Inferior parietal cortex (tissue), 1 donor: Measurements from ENCODE around the gene VWA2.

Source experiments
- DNase-seq: peaks from one replicate; pipeline ENCODE4 v3.0.0-alpha.2; 2016; ENCODE audit errors: extremely low spot score

VWA2 gene

DNA sequence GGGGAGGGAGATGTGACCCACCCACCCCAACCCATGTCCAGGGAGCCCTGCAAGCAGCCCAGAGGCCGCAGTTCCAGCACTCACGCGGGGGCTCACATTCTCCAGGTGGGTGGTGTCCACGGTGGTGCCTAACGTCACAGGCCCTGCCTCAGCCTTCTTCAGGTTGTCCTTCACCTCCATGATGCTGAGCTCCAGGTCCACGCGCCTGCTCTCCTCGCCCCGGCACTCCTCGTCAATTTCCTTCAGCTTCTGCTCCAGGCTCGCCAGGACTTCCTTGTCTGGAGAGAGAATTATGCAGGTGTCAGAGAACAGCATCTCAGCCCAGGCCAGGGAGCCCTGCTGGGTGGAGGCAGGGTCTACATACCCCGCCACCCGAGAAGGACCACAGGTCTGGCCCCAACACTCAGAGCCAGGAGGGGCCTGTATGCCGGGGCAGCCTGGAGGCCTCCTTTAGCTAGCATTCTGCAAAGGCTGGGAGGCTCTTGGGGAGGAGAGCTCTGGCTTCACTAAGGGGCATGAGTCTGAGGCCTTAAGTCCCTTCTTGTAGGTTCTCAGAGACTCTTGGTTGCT is 58.2 kb downstream of the VWA2 start:
- DNase-seq, result no peak

DNA sequence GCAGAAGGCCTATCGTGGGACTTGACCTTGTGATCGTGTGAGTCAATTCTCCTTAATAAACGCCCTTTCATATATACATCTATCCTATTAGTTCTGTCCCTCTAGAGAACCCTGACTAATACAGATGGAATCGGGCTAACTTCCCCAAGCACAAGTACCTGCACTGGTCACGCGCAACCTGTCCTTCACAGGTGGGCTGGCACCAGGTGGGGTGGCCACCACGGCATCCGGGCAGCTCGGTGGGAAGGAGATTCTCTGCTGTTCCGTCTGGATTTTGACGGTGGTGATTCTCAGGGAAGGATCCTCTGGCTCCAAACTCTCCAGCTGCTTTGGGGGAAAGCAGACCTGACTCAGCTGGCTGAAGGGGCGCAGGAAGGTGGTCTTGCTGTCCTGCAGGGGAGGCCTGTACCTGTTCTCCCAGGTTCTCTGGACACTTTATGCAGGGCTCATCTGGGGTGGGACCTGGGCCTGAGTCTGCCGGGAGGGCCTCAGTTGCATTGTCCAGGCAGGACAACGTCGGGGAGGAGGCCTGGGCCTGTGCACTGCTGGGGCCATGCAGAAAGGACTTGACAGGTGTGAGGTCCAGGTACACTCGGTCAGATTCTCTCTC is 61.1 kb downstream of the VWA2 start:
- DNase-seq, result no peak

DNA sequence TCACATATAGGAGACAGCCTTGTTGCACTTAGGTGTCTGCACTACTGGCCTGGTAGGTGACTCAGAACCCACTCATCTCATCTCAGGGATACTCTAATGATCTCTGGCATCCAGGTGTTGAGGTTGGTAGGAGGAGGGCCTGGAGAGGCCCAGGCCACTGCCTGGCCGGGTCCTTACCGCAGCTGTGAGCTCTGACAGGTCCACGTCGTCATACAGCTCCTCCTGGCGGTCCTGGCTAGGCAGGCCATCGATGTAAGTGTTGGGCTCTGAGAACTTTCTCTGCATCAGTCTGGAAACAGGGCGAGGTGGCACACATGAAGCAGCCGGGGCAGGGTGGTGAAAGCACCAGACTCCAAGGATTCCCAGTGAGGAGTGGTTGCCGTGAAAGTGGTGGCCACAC is 62.1 kb downstream of the VWA2 start:
- no peak for DNase-seq

DNA sequence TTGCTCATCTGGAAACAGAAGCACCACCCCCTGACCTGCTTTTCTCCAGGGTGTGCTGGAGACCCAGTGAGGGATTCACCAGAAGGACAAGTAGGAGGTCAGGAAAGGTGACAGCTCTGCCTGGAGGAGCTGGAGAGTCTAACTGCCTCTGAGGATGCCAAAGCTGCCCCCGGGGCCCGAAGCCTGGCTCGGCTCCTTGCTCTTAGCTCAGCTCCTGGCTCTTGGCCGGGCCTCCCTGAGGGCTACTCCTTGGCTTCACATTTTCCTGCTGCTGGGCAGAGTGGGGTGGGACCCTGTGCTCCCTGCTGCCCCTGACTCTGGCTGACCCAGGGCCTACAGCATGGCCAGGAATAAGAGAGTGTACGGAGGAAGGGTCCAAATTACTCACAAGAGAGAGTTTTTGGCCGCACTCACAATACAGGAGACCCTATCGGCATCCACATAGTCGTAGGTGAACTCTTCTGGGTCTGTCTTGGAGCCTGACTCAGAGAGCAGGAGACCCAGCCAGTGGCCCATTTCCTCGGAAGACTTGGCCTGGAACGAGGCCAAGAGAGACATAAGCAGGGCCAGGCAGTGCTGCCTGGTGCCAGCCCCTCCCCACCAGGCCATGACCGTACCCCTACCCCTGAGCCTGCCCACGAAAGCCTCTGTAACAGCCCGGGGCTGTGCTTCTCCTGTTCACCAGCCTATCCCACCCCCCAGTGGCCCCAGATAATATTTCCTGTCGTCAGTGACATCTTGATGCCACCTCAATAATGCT is 63.1 kb downstream of the VWA2 start:
- no peak for DNase-seq

DNA sequence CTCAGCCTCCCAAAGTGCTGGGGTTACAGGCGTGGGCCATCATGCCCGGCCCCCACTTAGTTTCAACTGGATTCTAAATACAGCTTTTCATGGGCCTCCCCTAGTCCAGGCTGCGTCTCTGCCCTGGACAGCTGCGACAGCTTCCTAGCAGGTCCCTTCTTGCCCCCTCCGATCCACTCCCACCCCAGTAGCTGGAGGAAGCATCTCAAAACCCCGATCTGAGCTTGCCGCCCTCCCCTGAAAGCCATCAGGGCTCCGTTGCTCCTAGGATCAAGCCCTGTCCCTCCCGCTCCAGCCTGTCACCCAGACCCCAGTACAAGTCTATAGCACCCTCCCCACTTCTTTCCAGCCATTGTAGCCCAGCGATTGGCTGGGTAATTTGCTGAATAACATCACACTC is 64.5 kb downstream of the VWA2 start:
- no peak for DNase-seq

DNA sequence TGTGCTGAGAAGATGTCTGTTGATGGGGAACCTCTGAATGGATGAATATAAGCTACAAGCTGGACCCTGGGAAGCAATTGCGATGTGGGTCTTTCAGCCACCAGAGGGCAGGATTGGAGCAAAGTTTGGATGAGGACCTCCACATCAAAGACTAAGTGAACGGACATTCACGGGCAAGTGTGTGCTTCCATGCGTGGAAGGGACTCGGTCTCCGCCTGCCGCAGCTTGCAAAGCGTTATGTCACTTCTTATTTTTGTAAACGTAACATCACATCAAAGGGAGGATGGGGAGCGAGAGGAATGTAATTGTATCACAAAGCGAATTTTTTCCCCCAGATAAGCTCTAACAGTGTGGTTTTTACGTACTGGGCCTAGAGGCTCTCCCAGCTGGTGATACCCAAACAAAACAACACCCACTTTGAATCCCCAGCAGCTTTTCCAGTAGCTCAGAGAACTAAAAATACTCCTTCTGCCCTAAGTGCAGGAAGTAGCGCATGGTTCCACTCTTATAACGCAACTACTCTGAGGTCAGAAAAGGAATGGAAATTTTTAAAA is 65.0 kb downstream of the VWA2 start:
- peak; percentile 95 for DNase-seq

DNA sequence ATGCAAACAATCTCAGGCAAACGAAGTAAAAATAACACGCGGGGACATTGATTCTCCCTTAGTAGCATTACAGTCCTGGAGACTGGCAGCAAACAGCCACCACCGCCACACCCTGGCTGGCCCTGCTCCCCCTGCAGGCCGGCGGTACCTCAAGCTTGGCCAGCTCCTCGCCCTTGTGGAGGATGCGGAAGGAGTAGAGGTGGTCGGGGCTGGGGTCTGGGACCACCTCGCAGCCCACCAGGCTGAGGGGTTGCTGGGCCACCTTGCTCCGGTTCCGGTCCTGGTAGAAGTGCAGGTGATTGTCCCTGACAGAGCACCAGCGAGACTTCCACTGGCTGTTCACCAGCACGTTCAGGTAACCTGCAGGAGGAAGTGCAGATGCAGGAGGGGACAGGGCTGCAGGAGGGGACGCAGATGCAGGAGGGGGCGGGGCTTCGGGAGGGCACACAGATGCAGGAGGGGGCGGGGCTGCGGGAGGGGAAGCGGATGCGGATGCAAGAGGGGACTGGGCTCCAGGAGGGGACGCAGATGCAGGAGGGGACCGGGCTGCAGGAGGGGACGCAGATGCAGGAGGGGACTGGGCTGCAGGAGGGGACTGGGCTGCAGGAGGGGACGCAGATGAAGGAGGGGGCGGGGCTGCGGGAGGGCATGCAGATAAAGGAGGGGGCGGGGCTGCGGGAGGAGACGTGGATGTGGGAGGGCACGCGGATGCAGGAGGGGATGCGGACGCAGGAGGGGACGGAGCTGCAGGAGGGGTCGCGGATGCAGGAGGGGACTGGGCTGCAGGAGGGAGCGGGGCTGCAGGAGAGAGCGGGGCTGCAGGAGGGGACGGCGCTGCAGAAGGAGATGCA is 65.7 kb downstream of the VWA2 start:
- no peak for DNase-seq

DNA sequence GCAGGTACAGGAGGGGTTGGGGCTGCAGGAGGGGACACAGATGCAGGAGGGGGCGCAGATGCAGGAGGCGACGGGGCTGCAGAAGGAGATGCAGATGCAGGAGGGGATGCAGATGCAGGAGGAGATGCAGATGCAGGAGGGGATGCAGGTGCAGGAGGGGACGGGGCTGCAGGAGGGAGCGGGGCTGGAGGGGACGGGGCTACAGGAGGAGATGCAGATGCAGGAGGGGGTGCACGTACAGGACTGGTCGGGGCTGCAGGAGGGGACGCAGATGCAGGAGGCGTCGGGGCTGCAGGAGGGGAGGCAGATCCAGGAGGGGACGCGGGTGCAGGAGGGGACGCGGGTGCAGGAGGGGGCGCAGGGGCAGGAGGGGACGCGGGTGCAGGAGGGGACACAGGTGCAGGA is 66.5 kb downstream of the VWA2 start:
- DNase-seq, result no peak

DNA sequence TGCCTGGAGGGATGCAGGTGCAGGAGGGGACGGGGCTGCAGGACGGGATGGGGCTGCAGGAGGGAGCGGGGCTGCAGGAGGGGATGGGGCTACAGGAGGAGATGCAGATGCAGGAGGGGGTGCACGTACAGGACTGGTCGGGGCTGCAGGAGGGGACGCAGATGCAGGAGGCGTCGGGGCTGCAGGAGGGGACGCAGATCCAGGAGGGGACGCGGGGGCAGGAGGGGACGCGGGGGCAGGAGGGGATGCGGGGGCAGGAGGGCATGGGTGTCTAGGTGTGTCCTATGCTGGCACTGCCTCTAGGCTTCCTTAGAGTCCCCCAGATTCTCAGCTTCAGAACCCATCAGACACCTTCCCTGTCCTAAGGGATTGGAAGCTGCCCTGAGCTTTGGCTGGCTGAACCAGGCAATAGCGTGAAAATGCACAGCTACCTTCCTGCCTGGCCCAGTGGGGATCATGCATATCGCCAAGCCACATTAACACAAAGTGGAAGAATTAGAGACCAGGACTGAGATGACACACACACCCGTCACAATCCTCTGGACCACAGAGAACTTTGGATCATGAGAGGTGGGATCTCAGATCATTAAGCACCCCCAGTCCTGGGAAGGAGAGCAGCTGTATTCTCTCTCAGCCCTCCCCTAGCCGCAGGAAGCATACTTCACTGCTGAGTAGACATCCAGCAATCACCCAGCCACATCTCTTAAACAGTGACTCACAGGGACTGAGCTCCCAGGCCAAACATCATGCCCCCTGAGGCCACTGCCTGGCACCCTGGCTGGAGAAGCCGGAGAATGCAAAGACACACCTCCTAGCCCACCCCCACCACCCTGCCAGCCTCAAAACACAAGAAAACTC is 67.3 kb downstream of the VWA2 start:
- DNase-seq, result no peak

DNA sequence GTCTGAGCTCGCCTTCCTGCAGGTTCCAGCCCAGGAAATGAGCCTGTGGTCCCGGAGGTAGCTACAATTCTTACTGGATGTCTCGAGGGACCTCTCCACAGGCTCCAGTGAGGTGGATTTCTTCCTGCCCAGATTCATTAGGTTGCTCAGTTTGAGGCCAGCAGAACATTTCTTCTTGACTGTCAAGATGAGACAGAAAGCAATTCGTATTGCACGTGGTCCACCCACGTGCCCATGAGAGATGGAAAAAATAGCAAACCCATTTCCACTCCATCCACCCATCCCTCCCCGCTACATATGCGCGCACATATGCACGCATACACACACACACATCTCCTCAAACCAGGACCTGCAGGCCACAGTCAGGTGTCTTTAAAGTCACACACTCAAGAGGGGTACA is 68.7 kb downstream of the VWA2 start:
- DNase-seq, result peak; percentile 40

DNA sequence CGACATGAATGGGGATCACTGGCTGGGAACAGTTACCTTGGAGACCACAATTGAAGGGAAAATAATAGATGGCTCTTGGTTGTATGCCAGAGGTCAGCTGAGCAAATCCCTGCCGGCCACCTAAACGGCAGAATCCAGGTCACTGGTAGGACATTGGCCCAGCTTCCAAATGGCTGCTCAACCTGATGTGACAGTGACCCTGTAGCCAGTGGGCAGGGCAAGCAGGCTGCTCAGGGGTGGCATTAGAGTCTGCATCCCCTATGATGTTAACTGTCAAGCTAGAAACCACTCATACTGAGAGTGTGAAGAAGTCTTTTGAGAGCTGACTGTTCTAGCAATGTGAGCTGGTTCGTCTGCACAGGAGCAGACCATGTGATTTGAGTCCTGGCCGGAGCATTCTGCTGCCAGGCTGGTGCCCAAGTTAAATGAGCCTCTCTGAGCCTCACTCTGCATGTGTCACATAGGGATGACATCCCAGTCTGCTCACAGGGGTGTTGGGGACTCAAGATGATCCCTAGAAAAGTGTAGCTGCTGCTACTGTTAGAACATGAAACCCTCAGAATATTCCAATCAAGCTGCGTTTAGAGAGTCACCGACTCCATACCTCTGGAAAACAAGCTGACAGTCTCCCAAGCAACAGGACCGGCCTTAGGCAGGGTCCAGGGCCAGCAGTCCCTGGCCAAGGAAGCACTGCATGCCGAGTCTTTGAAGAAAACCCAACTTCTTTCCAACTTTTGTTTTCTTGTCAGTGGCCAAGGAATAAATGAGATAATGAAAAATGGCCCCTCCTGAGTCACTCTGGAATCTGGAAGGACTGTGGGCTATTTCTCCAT is 69.7 kb downstream of the VWA2 start:
- peak; percentile 27 for DNase-seq

DNA sequence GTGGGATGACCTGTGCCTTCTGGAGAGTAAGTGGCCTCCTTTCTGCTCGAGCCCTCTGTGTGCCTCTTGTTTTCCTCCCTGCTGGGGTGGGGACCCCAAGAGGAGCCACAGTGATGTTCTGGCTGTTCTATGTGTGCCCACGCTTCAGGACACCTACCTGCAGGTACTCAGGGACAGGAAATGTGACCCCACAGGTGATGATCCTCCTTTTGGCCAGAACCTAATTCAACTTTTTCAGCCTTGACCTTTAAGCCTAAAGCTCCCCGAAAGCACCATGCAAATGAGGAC is 70.3 kb downstream of the VWA2 start:
- no peak for DNase-seq

DNA sequence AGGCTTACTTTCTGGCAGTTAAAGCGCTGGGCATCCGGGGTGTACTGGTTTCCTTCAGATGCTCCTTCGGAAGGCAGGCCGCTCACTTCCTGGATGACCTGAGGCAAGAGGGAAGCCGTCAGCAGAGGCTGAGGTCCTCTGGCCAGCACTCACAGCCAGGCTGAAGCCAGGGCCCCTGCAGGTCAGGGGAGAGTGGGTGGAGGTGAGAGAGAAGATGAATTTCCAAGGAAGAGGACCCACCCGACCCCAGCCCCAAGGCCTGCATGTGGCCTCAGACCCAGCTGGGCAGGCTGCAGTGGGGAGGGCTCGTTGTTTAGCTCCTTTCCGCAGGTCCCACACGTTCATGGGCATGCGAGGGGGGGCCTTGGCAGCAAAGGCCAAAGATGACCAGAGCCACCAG is 71.3 kb downstream of the VWA2 start:
- DNase-seq, result no peak

DNA sequence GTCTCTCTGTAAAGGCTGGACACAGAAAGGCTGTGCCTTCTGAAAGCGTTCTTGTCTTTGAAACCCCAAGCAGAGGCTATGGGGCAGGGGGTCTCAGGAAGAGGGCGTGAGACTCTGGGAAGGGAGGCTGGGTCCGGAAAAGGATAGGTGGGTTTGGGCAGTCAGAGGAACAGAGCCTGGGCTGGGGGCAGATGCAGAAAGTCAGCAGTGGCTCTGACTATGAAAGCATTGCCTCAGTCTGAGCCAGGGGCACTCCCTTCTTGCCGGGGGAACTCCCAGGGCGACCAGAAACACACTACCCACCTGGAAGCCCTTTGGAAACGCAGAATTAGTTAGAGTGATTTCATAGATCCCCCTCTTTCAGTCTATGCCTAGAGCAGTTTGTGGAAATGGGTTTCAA is 72.0 kb downstream of the VWA2 start:
- DNase-seq, result no peak

DNA sequence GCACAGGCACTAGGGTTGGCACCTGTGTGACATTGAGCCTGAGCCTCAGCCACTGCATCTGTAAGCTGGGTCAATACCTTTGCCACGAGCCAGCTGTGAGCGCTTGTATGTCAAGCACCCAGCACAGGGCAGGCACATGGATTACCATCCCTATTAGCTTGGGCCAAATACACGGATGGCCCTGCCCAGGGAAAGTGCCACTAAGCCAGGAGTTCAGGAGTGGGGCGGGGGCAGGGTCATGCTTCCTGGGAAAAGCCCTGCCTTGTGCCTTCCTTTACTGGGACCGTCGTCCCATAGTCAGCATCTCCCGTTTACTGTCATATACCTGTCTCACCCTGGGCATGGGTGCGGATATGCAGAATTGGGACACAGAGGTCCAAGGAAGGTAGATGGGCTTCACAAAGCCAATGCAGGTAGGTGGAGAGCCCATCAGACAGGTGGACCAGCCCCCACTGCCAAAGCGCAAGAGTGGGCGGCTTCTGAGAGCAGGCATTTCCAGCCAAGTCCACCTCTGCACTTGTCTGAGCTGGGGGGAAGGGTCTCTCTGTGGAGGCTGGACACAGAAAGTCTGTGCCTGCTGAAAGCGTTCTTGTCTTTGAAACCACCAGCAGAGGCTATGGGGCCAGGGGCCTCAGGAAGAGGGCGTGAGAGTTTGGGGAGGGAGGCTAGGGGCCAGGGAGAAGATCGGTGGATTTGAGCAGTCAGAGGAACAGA is 72.6 kb downstream of the VWA2 start:
- no peak for DNase-seq

DNA sequence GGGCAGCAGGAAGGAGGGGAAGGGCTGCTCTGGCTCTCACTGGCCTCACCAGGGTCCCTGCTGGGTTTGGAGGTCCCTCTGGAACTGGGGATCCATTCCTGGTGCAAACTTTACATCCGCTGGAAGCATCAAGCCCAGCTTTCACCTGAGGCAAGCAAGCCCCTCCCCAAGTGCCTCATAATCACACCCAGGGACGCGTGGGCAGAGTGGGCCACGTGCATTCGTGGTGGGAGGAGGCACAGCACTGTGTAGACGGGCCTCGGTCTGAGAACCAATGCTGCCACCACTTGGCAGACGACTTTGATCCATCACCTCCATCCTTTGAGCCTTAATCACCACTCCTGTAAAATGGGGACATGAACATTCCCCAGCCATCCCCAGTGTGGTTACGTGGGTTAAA is 74.1 kb downstream of the VWA2 start:
- no peak for DNase-seq

DNA sequence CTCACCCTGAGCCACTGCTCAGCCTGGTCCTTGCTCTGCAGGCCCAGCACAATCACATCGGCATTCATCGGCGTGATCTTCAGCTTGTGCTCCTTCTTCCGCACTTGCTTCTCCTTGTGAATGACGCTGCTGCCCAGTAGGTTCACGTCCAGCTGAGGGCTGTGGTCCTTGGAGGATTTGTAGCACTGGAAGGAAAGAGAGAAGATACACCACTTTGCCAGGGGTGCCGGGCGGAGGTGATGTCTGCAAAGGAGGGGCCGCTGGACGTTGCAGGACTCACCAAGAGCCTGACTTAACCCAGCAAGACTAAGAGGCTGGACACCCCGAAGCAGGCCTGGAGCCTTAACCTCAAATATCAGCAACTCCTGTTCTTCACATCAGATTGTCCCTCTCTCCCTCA is 74.8 kb downstream of the VWA2 start:
- no peak for DNase-seq

DNA sequence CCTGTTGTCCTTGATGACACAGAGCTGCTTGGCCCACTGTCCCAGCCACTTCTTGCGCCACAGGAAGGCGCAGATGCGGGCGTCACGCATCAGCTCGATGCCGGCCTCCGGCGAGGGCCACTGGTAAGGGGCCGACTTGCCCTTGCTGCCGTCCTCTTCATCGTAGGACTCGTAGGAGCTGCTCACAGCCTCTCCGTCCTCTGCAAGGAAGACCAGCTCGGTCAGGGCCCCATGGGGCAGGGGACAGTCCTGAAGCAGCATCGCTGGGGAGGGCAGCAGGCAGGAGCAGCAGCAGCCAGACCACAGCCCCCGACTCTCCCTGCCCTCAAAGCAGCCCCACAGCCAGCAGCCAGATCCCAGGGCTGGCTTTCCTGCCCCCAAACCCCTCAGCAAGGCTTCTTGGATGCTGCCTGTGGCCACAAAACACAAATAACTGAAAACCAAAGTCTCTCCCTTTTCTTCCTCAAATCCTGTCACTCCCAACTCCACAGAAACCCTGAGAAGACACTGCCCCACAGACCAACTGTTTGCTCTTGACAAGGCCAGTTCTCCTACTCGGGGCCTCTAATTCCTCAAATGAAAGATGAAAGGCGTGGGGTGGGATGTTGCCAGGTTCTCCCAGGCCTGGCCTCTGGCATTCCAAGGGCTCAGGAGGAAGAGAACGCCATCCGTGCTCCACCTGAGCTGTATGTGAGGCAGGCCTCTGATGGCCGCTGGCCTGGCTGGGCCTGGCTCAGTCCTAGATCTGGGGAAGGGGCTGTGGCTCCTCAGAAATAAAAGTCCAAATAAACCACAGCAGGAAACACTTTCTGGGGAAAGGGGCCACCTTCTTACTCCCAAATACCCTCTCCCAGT is 76.7 kb downstream of the VWA2 start:
- no peak for DNase-seq

DNA sequence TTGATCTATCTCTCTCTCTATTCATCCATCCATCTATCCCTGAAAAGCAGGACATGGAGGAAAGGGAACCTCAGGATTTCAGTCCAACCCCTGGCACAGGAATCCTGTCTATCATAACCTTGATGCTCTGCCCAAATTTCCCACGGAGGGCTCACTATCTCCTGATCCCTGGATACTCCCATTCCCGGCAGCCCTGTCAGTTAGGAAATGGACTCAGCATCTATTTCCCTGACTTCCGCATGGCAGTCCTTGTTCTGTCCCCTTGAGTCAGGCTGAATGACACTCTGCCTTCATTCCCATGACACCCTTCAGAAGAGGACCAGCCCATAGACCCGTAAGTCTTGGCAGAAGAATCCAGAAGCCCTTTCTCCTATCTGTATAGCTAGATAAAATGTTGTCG is 77.7 kb downstream of the VWA2 start:
- no peak for DNase-seq
